Neural progenitor cell (in vitro differentiated cells): ENCODE results near the gene ZMYND8. TPM values are rescaled to one million over a fixed set of nuclear protein-coding genes. Genes with fewer than 3 reads are reported as not detected.

Experiments used
- DNase-seq: peaks from one replicate; pipeline ENCODE4 v3.0.0-alpha.2; 2016; ENCODE audit warnings: low spot score
- H2AFZ ChIP-seq: fragments of 200-600 bp; sonication (generic); replicated peaks from 2 replicates; pipeline ENCODE4 v1.6.1; 2016; ENCODE audit warnings: antibody characterized with exemption
- H3F3A ChIP-seq: fragments of 200-600 bp; sonication (generic); 2 replicates; pipeline ENCODE4 v1.6.1; 2016; ENCODE audit warnings: antibody characterized with exemption, low read depth
- H3K27ac ChIP-seq: fragments of 200-600 bp; sonication (generic); 2 replicates; pipeline ENCODE4 v1.5.1; 2016; ENCODE audit warnings: mild to moderate bottlenecking
- H3K27me3 ChIP-seq: fragments of 200-600 bp; sonication (generic); 2 replicates; pipeline ENCODE4 v1.6.1; 2016; ENCODE audit warnings: mild to moderate bottlenecking, moderate library complexity
- H3K36me3 ChIP-seq: fragments of 200-600 bp; sonication (generic); 2 replicates; pipeline ENCODE4 v1.5.1; 2016
- H3K4me1 ChIP-seq: fragments of 200-600 bp; sonication (generic); 2 replicates; pipeline ENCODE4 v1.6.1; 2016; ENCODE audit warnings: mixed run types
- H3K4me2 ChIP-seq: fragments of 200-600 bp; sonication (generic); 2 replicates; pipeline ENCODE4 v1.6.1; 2016
- H3K4me3 ChIP-seq: fragments of 200-600 bp; sonication (generic); 2 replicates; pipeline ENCODE4 v1.5.1; 2016
- H3K79me2 ChIP-seq: fragments of 200-600 bp; sonication (generic); 2 replicates; pipeline ENCODE4 v1.6.1; 2016; ENCODE audit warnings: low read depth
- H3K9ac ChIP-seq: fragments of 200-600 bp; sonication (generic); 2 replicates; pipeline ENCODE4 v1.6.1; 2016
- H3K9me3 ChIP-seq: fragments of 200-600 bp; sonication (generic); 2 replicates; pipeline ENCODE4 v1.5.1; 2016; ENCODE audit warnings: low read depth
- H4K20me1 ChIP-seq: fragments of 200-600 bp; sonication (generic); 2 replicates; pipeline ENCODE4 v1.6.1; 2016; ENCODE audit warnings: low read depth
- H3K27ac Mint-ChIP-seq: 3 replicates; pipeline ENCODE4 v1.8.0; 2021; ENCODE audit warnings: mixed read lengths
- H3K27me3 Mint-ChIP-seq: 2 replicates; pipeline ENCODE4 v1.8.0; 2022; ENCODE audit warnings: low read depth, mild to moderate bottlenecking, inconsistent platforms, moderate library complexity, mixed read lengths; ENCODE audit not compliant: insufficient read depth
- H3K36me3 Mint-ChIP-seq: 3 replicates; pipeline ENCODE4 v1.8.0; 2021; ENCODE audit warnings: mixed read lengths
- H3K4me1 Mint-ChIP-seq: 3 replicates; pipeline ENCODE4 v1.8.0; 2021; ENCODE audit warnings: mixed read lengths
- H3K4me3 Mint-ChIP-seq: 3 replicates; pipeline ENCODE4 v1.8.0; 2021; ENCODE audit warnings: mild to moderate bottlenecking, moderate library complexity, mixed read lengths
- H3K9me3 Mint-ChIP-seq: 3 replicates; pipeline ENCODE4 v1.8.0; 2020; ENCODE audit warnings: mixed read lengths
- EZH2 ChIP-seq: fragments of 200-600 bp; sonication (generic); IDR thresholded peaks from 2 replicates; pipeline ENCODE4 v1.6.1; 2017; ENCODE audit warnings: antibody characterized with exemption, mild to moderate bottlenecking, moderate library complexity
- EZH2phosphoT487 ChIP-seq: fragments of 200-600 bp; sonication (generic); IDR thresholded peaks from 2 replicates; pipeline ENCODE4 v1.6.1; 2017; ENCODE audit warnings: antibody characterized with exemption
- total RNA-seq: library from RNA; depleted of rRNA; stranded (reverse); fragments of >200 nt; gene quantifications from 2 replicates; pipeline ENCODE4 v1.2.3, GENCODE V29; 2015; ENCODE audit warnings: low replicate concordance
- TF ChIP-seq, protein P1 (sequence below): fragments of 200-600 bp; sonication (generic); IDR thresholded peaks from 2 replicates; pipeline ENCODE4 v1.5.1; 2017; ENCODE audit warnings: antibody characterized with exemption, mild to moderate bottlenecking

ZMYND8 gene
- total RNA-seq, 1 donor from 2014 or later: 59.4 TPM

DNA sequence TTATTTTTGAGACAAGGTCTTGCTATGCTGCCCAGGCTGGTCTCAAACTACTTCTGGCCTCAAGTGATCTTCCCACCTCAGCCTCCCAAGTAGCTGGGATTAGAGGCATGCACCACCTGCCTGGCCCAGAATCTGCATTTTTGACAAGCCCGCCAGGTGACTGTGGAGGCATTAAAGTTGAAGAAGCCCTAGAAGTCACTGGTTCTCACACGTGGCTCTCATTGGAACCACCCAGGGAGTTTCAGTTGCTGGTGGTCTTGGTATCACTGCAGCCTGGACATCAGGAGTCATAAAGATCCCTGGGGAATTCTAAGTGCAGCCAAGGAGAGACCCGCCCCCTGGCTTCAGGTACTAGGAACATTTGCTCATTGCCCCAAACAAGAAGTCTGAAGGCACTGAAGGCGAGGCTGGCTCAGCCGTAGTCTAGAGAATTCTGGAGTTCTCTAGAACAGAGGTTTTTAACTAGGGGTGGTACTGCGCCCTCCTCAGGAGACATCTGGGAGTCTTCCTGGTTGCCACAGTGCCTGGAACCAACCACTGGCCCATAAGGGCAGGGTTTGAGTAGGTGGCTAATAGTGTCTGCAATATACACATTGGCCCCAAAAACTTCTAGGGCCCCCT lies 182.8 kb downstream of the ZMYND8 start:
- H3K4me2 ChIP-seq: no peak overlapping the region
- no peak overlapping the region for H3K27ac ChIP-seq
- no peak overlapping the region for H3K4me3 ChIP-seq
- no peak overlapping the region for H3K4me3 Mint-ChIP-seq
- peaks cover 5% of the 10 kb centered on the region for H3F3A ChIP-seq
- H3K27ac Mint-ChIP-seq: no peak overlapping the region
- H3K4me1 ChIP-seq: peaks cover 17% of the 10 kb centered on the region
- H3K36me3 Mint-ChIP-seq: no peaks in the 10 kb centered on the region
- H3K27me3 Mint-ChIP-seq: peaks cover 5% of the 10 kb centered on the region
- peaks cover 3% of the 10 kb centered on the region for H3K9me3 Mint-ChIP-seq
- H4K20me1 ChIP-seq: no peaks in the 10 kb centered on the region
- H3K79me2 ChIP-seq: no peaks in the 10 kb centered on the region
- TF ChIP-seq EZH2phosphoT487 (no peak), EZH2 (no peak)
- TF ChIP-seq, protein P1, sequence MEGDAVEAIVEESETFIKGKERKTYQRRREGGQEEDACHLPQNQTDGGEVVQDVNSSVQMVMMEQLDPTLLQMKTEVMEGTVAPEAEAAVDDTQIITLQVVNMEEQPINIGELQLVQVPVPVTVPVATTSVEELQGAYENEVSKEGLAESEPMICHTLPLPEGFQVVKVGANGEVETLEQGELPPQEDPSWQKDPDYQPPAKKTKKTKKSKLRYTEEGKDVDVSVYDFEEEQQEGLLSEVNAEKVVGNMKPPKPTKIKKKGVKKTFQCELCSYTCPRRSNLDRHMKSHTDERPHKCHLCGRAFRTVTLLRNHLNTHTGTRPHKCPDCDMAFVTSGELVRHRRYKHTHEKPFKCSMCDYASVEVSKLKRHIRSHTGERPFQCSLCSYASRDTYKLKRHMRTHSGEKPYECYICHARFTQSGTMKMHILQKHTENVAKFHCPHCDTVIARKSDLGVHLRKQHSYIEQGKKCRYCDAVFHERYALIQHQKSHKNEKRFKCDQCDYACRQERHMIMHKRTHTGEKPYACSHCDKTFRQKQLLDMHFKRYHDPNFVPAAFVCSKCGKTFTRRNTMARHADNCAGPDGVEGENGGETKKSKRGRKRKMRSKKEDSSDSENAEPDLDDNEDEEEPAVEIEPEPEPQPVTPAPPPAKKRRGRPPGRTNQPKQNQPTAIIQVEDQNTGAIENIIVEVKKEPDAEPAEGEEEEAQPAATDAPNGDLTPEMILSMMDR: peak; percentile 17
- H3K9ac ChIP-seq: no peak overlapping the region
- no peaks in the 10 kb centered on the region for H3K9me3 ChIP-seq
- H3K27me3 ChIP-seq: no peaks in the 10 kb centered on the region
- no peaks in the 10 kb centered on the region for H3K36me3 ChIP-seq
- H2AFZ ChIP-seq: no peak overlapping the region
- H3K4me1 Mint-ChIP-seq: peaks cover 15% of the 10 kb centered on the region
- DNase-seq: no peak

DNA sequence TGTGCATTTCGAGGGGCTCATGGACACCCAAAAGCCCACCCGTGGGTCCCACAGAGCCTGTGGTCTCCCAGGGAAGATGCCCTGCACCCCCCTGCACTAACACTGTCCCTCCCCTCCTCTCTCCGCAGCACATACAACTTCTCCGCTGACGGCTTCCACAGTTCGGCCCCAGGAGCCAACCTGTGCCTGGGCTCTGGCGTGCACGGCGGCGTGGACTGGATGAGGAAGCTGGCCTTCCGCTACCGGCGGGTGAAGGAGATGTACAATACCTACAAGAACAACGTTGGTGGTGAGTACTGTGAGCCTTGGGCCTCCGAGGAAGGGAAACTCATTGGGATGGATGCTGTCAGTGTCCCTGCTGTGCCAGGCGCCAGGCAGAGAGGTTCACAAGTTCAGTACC lies 183.9 kb downstream of the ZMYND8 start:
- H3K27me3 Mint-ChIP-seq: peaks cover 8% of the 10 kb centered on the region
- peaks cover 3% of the 10 kb centered on the region for H3K9me3 Mint-ChIP-seq
- Histone ChIP-seq H3K9me3 (no peaks in the 10 kb centered on the region), H3K79me2 (no peaks in the 10 kb centered on the region), H3F3A (peaks cover 5% of the 10 kb centered on the region), H3K27me3 (no peaks in the 10 kb centered on the region), H3K36me3 (no peaks in the 10 kb centered on the region), H3K4me1 (peaks cover 17% of the 10 kb centered on the region), H4K20me1 (no peaks in the 10 kb centered on the region), H2AFZ (no peak overlapping the region), H3K9ac (no peak overlapping the region), H3K27ac (no peak overlapping the region), H3K4me2 (no peak overlapping the region), H3K4me3 (no peak overlapping the region)
- no peaks in the 10 kb centered on the region for H3K36me3 Mint-ChIP-seq
- no peak for DNase-seq
- TF ChIP-seq EZH2 (no peak), EZH2phosphoT487 (no peak)
- TF ChIP-seq, protein P1: no peak
- no peak overlapping the region for H3K27ac Mint-ChIP-seq
- H3K4me3 Mint-ChIP-seq: no peak overlapping the region
- H3K4me1 Mint-ChIP-seq: peaks cover 15% of the 10 kb centered on the region

DNA sequence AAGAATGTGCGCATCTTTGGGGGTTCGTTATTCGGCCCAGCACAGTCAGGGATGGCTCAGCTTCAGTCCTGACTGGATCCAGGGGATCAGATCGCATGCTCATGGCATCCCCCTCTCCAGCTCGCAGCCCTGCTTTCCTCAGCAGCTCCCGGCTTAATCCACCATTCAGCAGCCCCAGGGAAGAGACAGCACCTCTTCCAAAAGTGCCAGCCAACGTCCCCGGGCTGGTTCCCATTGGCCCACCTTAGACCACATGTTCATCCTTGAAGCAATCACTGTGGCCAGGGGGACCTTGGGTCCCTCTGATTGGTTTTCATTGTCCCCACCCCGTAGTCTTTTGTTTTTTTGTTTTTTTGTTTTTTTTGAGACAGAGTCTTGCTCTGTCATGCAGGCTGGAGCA lies 188.7 kb downstream of the ZMYND8 start:
- H2AFZ ChIP-seq: no peak overlapping the region
- H3K9me3 ChIP-seq: no peaks in the 10 kb centered on the region
- no peak overlapping the region for H3K9ac ChIP-seq
- Mint-ChIP-seq H3K4me3 (no peak overlapping the region), H3K27me3 (peaks cover 15% of the 10 kb centered on the region), H3K9me3 (peaks cover 3% of the 10 kb centered on the region), H3K36me3 (no peaks in the 10 kb centered on the region), H3K27ac (peak overlapping the region; percentile 37), H3K4me1 (peaks cover 15% of the 10 kb centered on the region)
- no peaks in the 10 kb centered on the region for H3K36me3 ChIP-seq
- H3K4me2 ChIP-seq: no peak overlapping the region
- TF ChIP-seq EZH2: no peak
- TF ChIP-seq, protein P1: no peak
- no peak for TF ChIP-seq EZH2phosphoT487
- peaks cover 5% of the 10 kb centered on the region for H3F3A ChIP-seq
- H3K79me2 ChIP-seq: no peaks in the 10 kb centered on the region
- no peak overlapping the region for H3K4me3 ChIP-seq
- peaks cover 8% of the 10 kb centered on the region for H3K4me1 ChIP-seq
- no peak overlapping the region for H3K27ac ChIP-seq
- no peaks in the 10 kb centered on the region for H4K20me1 ChIP-seq
- no peaks in the 10 kb centered on the region for H3K27me3 ChIP-seq
- peak; percentile 26 for DNase-seq
